DND-41 (cell line): Measurements from ENCODE around the gene GPC5.

ENCODE experiments used
- ATAC-seq: fragments of 200-7000 bp; cut with Tn5 transposase; 3 replicates; pipeline ENCODE4 v1.9.1; 2021; ENCODE audit warnings: low read depth; ENCODE audit not compliant: insufficient read depth
- DNase-seq: peaks from one replicate; pipeline ENCODE4 v3.0.0-alpha.2; 2020
- H2AFZ ChIP-seq: 2 replicates; pipeline ENCODE4 v1.6.0; 2012; ENCODE audit warnings: low read depth, low read length
- H3K27ac ChIP-seq: 2 replicates; pipeline ENCODE4 v1.5.1; 2012; ENCODE audit warnings: low read length, inconsistent platforms
- H3K27me3 ChIP-seq: fragments of 200-600 bp; sonication (generic); 2 replicates; pipeline ENCODE4 v1.6.0; 2012; ENCODE audit warnings: low read length, mild to moderate bottlenecking, inconsistent platforms; ENCODE audit not compliant: insufficient read depth, poor library complexity
- H3K36me3 ChIP-seq: 2 replicates; pipeline ENCODE4 v1.5.1; 2012; ENCODE audit warnings: low read length, inconsistent platforms; ENCODE audit not compliant: insufficient read depth
- H3K4me1 ChIP-seq: 2 replicates; pipeline ENCODE4 v1.5.1; 2012; ENCODE audit warnings: mild to moderate bottlenecking, low read length; ENCODE audit not compliant: insufficient read depth
- H3K4me2 ChIP-seq: 2 replicates; pipeline ENCODE4 v1.6.0; 2012; ENCODE audit warnings: mild to moderate bottlenecking, moderate library complexity, low read length, inconsistent platforms; ENCODE audit not compliant: insufficient read depth
- H3K4me3 ChIP-seq, 2 experiments: fragments of 200-600 bp in 1 of 2; shearing (Covaris generic) in 1 of 2; 2 replicates each; pipeline ENCODE4 v1.5.1; 2012 to 2016; ENCODE audit warnings: inconsistent platforms in 2 of 2, low read length in 2 of 2, mild to moderate bottlenecking in 2 of 2, low read depth in 1 of 2, moderate library complexity in 1 of 2
- H3K79me2 ChIP-seq: 2 replicates; pipeline ENCODE4 v1.6.0; 2012; ENCODE audit warnings: low read length, inconsistent platforms; ENCODE audit not compliant: insufficient read depth
- H3K9ac ChIP-seq: 2 replicates; pipeline ENCODE4 v1.6.0; 2012; ENCODE audit warnings: low read depth, mild to moderate bottlenecking, inconsistent platforms, low read length, moderate library complexity
- H3K9me3 ChIP-seq: 2 replicates; pipeline ENCODE4 v1.5.1; 2012; ENCODE audit warnings: low read length, moderate library complexity, mild to moderate bottlenecking, inconsistent platforms; ENCODE audit not compliant: insufficient read depth, severe bottlenecking
- H4K20me1 ChIP-seq: 2 replicates; pipeline ENCODE4 v1.6.0; 2012; ENCODE audit warnings: low read length; ENCODE audit not compliant: insufficient read depth
- CTCF ChIP-seq: IDR thresholded peaks from 2 replicates; pipeline ENCODE4 v1.5.1; 2012; ENCODE audit warnings: borderline replicate concordance, low read length, moderate library complexity, mild to moderate bottlenecking; ENCODE audit not compliant: poor library complexity, severe bottlenecking; ENCODE audit errors: extremely low read depth
- EZH2 ChIP-seq: IDR thresholded peaks from 3 replicates; pipeline ENCODE4 v1.6.1; 2012; ENCODE audit warnings: borderline replicate concordance, low read depth, mild to moderate bottlenecking, moderate library complexity, low read length, inconsistent platforms; ENCODE audit not compliant: severe bottlenecking

GPC5 gene

DNA sequence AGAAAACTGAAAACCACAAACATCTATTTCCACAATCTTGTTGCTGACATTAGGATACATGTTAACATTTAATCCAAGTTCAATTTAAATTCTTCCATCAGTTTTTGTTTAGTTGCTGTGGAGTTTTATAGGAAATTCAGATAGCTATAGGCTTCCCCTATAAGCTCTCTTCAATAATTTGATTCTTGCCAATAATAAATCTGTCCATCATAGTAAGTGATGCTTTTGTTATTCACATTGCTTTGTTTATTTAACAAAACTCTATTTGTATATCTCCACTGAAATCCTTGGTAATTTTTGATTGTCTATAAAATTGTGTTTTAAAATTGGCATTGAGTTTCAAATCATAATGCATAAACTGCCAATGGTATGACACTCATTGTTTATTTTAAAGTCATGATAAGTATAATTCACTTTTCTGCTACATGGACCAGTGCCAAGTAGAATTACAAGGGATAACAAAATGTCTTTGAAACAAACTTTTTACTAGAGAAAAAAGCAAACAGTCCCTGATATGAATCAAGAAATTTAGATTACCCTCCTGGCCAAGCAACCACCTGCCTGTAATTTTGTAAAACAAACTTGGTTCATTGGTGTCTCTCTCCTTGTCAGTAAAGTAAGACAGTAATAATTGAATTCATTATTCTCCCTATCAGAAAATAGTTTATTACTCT, 1250.9 kb downstream of the GPC5 start:
- DNase-seq (no peak), ATAC-seq (no peak)
- Histone ChIP-seq H3K27me3 (no peaks in the 10 kb centered on the region), H3K9me3 (no peaks in the 10 kb centered on the region), H2AFZ (no peak overlapping the region), H3K4me2 (no peak overlapping the region), H3K36me3 (no peaks in the 10 kb centered on the region), H3K9ac (no peak overlapping the region), H3K27ac (no peak overlapping the region), H3K4me1 (no peaks in the 10 kb centered on the region), H4K20me1 (no peaks in the 10 kb centered on the region), H3K4me3 (no peak overlapping the region), H3K79me2 (no peaks in the 10 kb centered on the region)
- TF ChIP-seq CTCF (no peak), EZH2 (no peak)

GRCh38 chr13:92656103-92656502, 1257.7 kb downstream of the GPC5 start:
- no peak overlapping the region for H2AFZ ChIP-seq
- H3K4me3 ChIP-seq, result no peak overlapping the region
- H3K27ac ChIP-seq, result no peak overlapping the region
- no peaks in the 10 kb centered on the region for H4K20me1 ChIP-seq
- H3K36me3 ChIP-seq, result no peaks in the 10 kb centered on the region
- H3K27me3 ChIP-seq, result no peaks in the 10 kb centered on the region
- H3K79me2 ChIP-seq, result no peaks in the 10 kb centered on the region
- H3K4me2 ChIP-seq, result no peak overlapping the region
- no peak for DNase-seq
- H3K4me1 ChIP-seq, result no peaks in the 10 kb centered on the region
- no peak overlapping the region for H3K9ac ChIP-seq
- TF ChIP-seq CTCF (no peak), EZH2 (no peak)
- no peaks in the 10 kb centered on the region for H3K9me3 ChIP-seq
- ATAC-seq, result no peak

- H4K20me1 ChIP-seq, result no peaks in the 10 kb centered on the region
- TF ChIP-seq CTCF (no peak), EZH2 (no peak)
- H3K4me1 ChIP-seq, result no peaks in the 10 kb centered on the region
- no peak overlapping the region for H2AFZ ChIP-seq
- H3K27me3 ChIP-seq, result no peaks in the 10 kb centered on the region
- DNase-seq, result no peak
- no peaks in the 10 kb centered on the region for H3K9me3 ChIP-seq
- no peak overlapping the region for H3K4me3 ChIP-seq
- H3K27ac ChIP-seq, result no peak overlapping the region
- H3K36me3 ChIP-seq, result no peaks in the 10 kb centered on the region
- no peak overlapping the region for H3K4me2 ChIP-seq
- ATAC-seq, result no peak
- no peaks in the 10 kb centered on the region for H3K79me2 ChIP-seq
- H3K9ac ChIP-seq, result no peak overlapping the region
These were observed 1258.2 kb downstream of the GPC5 start for GRCh38 chr13:92656648-92657047.
